Panc1 (cell line): ENCODE data around the gene REV1. TPM values are rescaled to one million over a fixed set of nuclear protein-coding genes. Genes with fewer than 3 reads are reported as not detected.
"Not testable (repeated sequence)": the region's sequence is repeated elsewhere in the genome, so short reads cannot be mapped to it uniquely, and the experiment has no call there.

ENCODE experiments used
- ATAC-seq: fragments of 200-7000 bp; cut with Tn5 transposase; 2 replicates; pipeline ENCODE4 v1.9.1; 2020; ENCODE audit warnings: mild to moderate bottlenecking, moderate library complexity
- BruUV-seq: library from RNA; stranded (reverse); fragments of 400-500 nt; replicated peaks from 2 replicates; lab custom pipeline; 2021; lab: Mats Ljungman, UMichigan
- CTCF ChIA-PET: fragments of 300-600 bp; sonication (Branson Sonifier 250); formaldehyde crosslinking; loops from one replicate; lab custom pipeline; 2022; ENCODE audit warnings: antibody characterized with exemption; lab: Charles Lee
- POLR2A ChIA-PET: fragments of 300-600 bp; sonication (Branson Sonifier 250); formaldehyde crosslinking; loops from one replicate; lab custom pipeline; 2022; ENCODE audit warnings: antibody characterized with exemption; lab: Charles Lee
- DNase-seq: peaks from one replicate; pipeline ENCODE4 v3.0.0-alpha.2; 2010; ENCODE audit warnings: low read depth, low spot score
- H3K27ac ChIP-seq: 2 replicates; pipeline ENCODE4 v1.5.1; 2011; ENCODE audit warnings: mild to moderate bottlenecking, low read length, inconsistent platforms
- H3K27me3 ChIP-seq: fragments of 200-500 bp; sonication (Bioruptor generic); 2 replicates; pipeline ENCODE4 v1.6.0; 2014; ENCODE audit warnings: low read length, inconsistent platforms; ENCODE audit not compliant: control insufficient read depth, insufficient read depth
- H3K36me3 ChIP-seq: fragments of 200-500 bp; sonication (Bioruptor generic); 2 replicates; pipeline ENCODE4 v1.5.1; 2014; ENCODE audit warnings: inconsistent platforms, mild to moderate bottlenecking, low read length, moderate library complexity; ENCODE audit not compliant: control insufficient read depth, insufficient read depth
- H3K4me1 ChIP-seq: 2 replicates; pipeline ENCODE4 v1.5.1; 2011; ENCODE audit warnings: inconsistent platforms, mild to moderate bottlenecking, low read length, moderate library complexity; ENCODE audit not compliant: control insufficient read depth, insufficient read depth
- H3K4me3 ChIP-seq, 2 experiments: 2 replicates each; pipeline ENCODE4 v1.5.1; 2011 to 2012; ENCODE audit warnings: low read depth in 2 of 2, low read length in 2 of 2, mild to moderate bottlenecking in 2 of 2, inconsistent platforms in 1 of 2, moderate library complexity in 1 of 2
- H3K9me3 ChIP-seq: fragments of 200-500 bp; sonication (Bioruptor generic); 2 replicates; pipeline ENCODE4 v1.5.1; 2014; ENCODE audit warnings: low read depth, mild to moderate bottlenecking, inconsistent platforms, low read length, moderate library complexity; ENCODE audit not compliant: control insufficient read depth, insufficient read depth
- POLR2AphosphoS5 ChIP-seq: IDR thresholded peaks from 2 replicates; pipeline ENCODE4 v1.6.1; 2012; ENCODE audit warnings: mild to moderate bottlenecking, low read depth, low read length, moderate library complexity
- SIN3A ChIP-seq: IDR thresholded peaks from 2 replicates; pipeline ENCODE4 v1.6.1; 2012; ENCODE audit warnings: low read depth, mild to moderate bottlenecking, low read length, moderate library complexity, borderline replicate concordance; ENCODE audit not compliant: insufficient read depth
- TCF7L2 ChIP-seq: IDR thresholded peaks from 2 replicates; pipeline ENCODE4 v1.6.1; 2011; ENCODE audit warnings: mild to moderate bottlenecking, low read depth, low read length, inconsistent platforms
- in situ Hi-C: cut with HindIII; loops from 2 replicates; pipeline ENCODE4 v1.10.0; 2016; ENCODE audit warnings: low sequenced_read_pairs, low pct_unique_long_range_greater_than_20kb
- intact Hi-C: fragments of 100-400 bp; cut with micrococcal nuclease; formaldehyde crosslinking; loops from one replicate; pipeline ENCODE4 v1.10.0; 2022; ENCODE audit not compliant: unreplicated experiment
- total RNA-seq: library from RNA; stranded (reverse); gene quantifications from one replicate; pipeline ENCODE4 v1.2.1, GENCODE V29; 2021; ENCODE audit not compliant: unreplicated experiment
- TF ChIP-seq, protein P1 (sequence below), 2 experiments: IDR thresholded peaks; 2 replicates each; pipeline ENCODE4 v1.6.1; 2011 to 2012; ENCODE audit warnings: low read depth in 2 of 2, control low read depth in 1 of 2, low read length in 1 of 2, mild to moderate bottlenecking in 1 of 2, moderate library complexity in 1 of 2; ENCODE audit not compliant: insufficient read depth in 1 of 2
- TF ChIP-seq, protein P2 (sequence below): fragments of 450-650 bp; IDR thresholded peaks from 2 replicates; pipeline ENCODE4 v1.5.1; 2017; ENCODE audit warnings: mild to moderate bottlenecking

The REV1 gene
- total RNA-seq, 1 experiment from 2014 or later = 35.0 TPM

DNA sequence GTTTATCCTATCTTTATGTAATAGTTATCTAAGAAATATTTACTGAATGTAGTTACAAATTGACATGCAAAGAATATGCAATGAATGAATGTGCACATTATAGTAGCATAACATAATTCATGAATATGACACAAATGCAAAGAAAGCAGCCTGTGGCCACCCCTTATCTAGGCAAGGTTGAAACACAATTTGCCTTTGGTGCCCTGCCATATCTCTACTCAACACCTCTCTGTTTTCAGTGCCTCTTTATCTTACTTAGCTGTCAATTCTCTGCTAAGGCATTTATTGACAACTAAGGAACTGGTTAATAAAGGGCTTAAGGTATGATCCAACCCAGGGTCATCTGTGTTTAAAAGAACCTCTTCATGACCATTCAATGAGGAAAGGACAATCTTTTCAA is 18.9 kb downstream of the REV1 start:
- DNase-seq (no peak), ATAC-seq (no peak)
- no peaks in the 10 kb centered on the region for H3K36me3 ChIP-seq
- no peak for TF ChIP-seq TCF7L2
- no peak for TF ChIP-seq SIN3A
- TF ChIP-seq, protein P1, sequence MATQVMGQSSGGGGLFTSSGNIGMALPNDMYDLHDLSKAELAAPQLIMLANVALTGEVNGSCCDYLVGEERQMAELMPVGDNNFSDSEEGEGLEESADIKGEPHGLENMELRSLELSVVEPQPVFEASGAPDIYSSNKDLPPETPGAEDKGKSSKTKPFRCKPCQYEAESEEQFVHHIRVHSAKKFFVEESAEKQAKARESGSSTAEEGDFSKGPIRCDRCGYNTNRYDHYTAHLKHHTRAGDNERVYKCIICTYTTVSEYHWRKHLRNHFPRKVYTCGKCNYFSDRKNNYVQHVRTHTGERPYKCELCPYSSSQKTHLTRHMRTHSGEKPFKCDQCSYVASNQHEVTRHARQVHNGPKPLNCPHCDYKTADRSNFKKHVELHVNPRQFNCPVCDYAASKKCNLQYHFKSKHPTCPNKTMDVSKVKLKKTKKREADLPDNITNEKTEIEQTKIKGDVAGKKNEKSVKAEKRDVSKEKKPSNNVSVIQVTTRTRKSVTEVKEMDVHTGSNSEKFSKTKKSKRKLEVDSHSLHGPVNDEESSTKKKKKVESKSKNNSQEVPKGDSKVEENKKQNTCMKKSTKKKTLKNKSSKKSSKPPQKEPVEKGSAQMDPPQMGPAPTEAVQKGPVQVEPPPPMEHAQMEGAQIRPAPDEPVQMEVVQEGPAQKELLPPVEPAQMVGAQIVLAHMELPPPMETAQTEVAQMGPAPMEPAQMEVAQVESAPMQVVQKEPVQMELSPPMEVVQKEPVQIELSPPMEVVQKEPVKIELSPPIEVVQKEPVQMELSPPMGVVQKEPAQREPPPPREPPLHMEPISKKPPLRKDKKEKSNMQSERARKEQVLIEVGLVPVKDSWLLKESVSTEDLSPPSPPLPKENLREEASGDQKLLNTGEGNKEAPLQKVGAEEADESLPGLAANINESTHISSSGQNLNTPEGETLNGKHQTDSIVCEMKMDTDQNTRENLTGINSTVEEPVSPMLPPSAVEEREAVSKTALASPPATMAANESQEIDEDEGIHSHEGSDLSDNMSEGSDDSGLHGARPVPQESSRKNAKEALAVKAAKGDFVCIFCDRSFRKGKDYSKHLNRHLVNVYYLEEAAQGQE (IDR thresholded peaks at IDR 0.05; ENCODE audit: insufficient read depth in 1 of 2, low read depth in 2 of 2, low read length in 1 of 2) = no peak
- no peak for TF ChIP-seq POLR2AphosphoS5
- TF ChIP-seq, protein P2, sequence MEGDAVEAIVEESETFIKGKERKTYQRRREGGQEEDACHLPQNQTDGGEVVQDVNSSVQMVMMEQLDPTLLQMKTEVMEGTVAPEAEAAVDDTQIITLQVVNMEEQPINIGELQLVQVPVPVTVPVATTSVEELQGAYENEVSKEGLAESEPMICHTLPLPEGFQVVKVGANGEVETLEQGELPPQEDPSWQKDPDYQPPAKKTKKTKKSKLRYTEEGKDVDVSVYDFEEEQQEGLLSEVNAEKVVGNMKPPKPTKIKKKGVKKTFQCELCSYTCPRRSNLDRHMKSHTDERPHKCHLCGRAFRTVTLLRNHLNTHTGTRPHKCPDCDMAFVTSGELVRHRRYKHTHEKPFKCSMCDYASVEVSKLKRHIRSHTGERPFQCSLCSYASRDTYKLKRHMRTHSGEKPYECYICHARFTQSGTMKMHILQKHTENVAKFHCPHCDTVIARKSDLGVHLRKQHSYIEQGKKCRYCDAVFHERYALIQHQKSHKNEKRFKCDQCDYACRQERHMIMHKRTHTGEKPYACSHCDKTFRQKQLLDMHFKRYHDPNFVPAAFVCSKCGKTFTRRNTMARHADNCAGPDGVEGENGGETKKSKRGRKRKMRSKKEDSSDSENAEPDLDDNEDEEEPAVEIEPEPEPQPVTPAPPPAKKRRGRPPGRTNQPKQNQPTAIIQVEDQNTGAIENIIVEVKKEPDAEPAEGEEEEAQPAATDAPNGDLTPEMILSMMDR = no peak
- no peaks in the 10 kb centered on the region for H3K27me3 ChIP-seq
- CTCF ChIA-PET = no interaction called here
- POLR2A ChIA-PET = no interaction called here
- in situ Hi-C loops (no loop called here), intact Hi-C loops (no loop called here)
- peaks cover 21% of the 10 kb centered on the region for H3K4me1 ChIP-seq
- no TSS peak for BruUV-seq
- H3K9me3 ChIP-seq = no peaks in the 10 kb centered on the region
- H3K4me3 ChIP-seq = no peak overlapping the region
- no peak overlapping the region for H3K27ac ChIP-seq

DNA sequence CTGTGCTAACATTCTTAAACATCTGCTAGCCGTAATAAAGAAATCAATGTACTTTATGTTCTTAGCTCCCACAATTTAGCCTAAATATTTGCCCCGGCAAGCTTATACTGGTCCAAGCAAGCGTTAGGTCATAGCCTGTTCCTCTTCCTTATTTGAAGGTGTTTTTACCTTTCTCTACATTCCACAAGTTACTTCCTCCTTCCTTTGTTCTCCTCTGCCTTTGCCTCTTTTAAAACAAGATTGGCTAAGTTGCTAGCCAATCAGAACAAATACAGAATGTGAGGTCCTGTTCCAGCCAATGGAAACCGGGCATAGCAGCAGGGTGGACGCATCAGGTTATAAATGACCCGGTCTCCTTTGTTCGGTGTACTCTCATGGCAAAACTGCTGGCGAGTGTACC is 19.4 kb downstream of the REV1 start:
- BruUV-seq, intact Hi-C loops: not testable (repeated sequence)

DNA sequence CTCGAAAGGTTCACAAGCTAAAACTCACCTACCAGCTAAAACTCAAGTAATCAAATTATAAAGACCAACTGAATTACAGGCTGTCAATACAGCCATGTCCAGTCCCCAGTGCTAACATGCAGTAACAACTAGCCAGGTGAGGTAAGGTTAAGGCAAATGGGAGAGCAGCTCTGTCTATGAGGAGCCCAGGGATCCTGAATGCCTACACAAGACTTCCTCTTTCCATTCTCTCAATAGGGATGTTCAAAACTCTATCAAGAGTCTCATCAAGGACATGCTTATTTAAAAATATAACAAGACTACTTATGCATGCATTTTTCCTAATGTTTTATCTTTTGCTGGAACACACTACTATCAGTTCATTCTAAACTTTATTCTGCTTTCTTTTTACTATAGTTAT is 20.4 kb downstream of the REV1 start:
- TF ChIP-seq POLR2AphosphoS5 = no peak
- TF ChIP-seq TCF7L2 = no peak
- TF ChIP-seq SIN3A = no peak
- TF ChIP-seq, protein P1 (IDR thresholded peaks at IDR 0.05; ENCODE audit: insufficient read depth in 1 of 2, low read depth in 2 of 2, low read length in 1 of 2) = no peak
- TF ChIP-seq, protein P2 = no peak
- BruUV-seq = no TSS peak
- H3K27ac ChIP-seq = no peak overlapping the region
- in situ Hi-C loops = no loop called here
- CTCF ChIA-PET = no interaction called here
- POLR2A ChIA-PET = no interaction called here
- intact Hi-C loops = no loop called here
- ATAC-seq = no peak
- peaks cover 14% of the 10 kb centered on the region for H3K4me1 ChIP-seq
- no peak overlapping the region for H3K4me3 ChIP-seq
- DNase-seq = no peak
- H3K36me3 ChIP-seq = no peaks in the 10 kb centered on the region
- H3K9me3 ChIP-seq = no peaks in the 10 kb centered on the region
- H3K27me3 ChIP-seq = no peaks in the 10 kb centered on the region

More for the DNA sequence above, 19.4 kb downstream of the REV1 start:
- H3K27ac ChIP-seq, DNase-seq, H3K9me3 ChIP-seq, H3K4me3 ChIP-seq, ATAC-seq, H3K27me3 ChIP-seq, CTCF ChIA-PET, H3K36me3 ChIP-seq, in situ Hi-C loops, POLR2A ChIA-PET: not testable (repeated sequence)
- peaks cover 19% of the 10 kb centered on the region for H3K4me1 ChIP-seq
